Neural crest cell (in vitro differentiated cells): Measurements from ENCODE around the gene DEUP1. TPM values are rescaled to one million over a fixed set of nuclear protein-coding genes. Genes with fewer than 3 reads are reported as not detected.
"Not testable (repeated sequence)": the region's sequence is repeated elsewhere in the genome, so short reads cannot be mapped to it uniquely, and the experiment has no call there.

Experiments
- DNase-seq: peaks from one replicate; pipeline ENCODE4 v3.0.0; 2021; ENCODE audit warnings: low read depth, mixed read lengths, low spot score
- H3K27ac Mint-ChIP-seq: one replicate; pipeline ENCODE4 v1.8.0; 2021; ENCODE audit warnings: mild to moderate bottlenecking, mixed read lengths; ENCODE audit not compliant: unreplicated experiment
- H3K27me3 Mint-ChIP-seq: 2 replicates; pipeline ENCODE4 v1.8.0; 2021; ENCODE audit warnings: low read depth, mild to moderate bottlenecking, mixed read lengths
- H3K36me3 Mint-ChIP-seq: 2 replicates; pipeline ENCODE4 v1.8.0; 2021; ENCODE audit warnings: low read depth, mild to moderate bottlenecking, mixed read lengths
- H3K4me1 Mint-ChIP-seq: 2 replicates; pipeline ENCODE4 v1.8.0; 2021; ENCODE audit warnings: mixed read lengths
- H3K4me3 Mint-ChIP-seq: one replicate; pipeline ENCODE4 v1.8.0; 2021; ENCODE audit warnings: mild to moderate bottlenecking, mixed read lengths
- H3K9me3 Mint-ChIP-seq: 2 replicates; pipeline ENCODE4 v1.8.0; 2021; ENCODE audit warnings: mixed read lengths
- total RNA-seq: library from RNA; stranded (reverse); gene quantifications from 2 replicates; pipeline ENCODE4 v1.2.1, GENCODE V29; 2021
- TF ChIP-seq, protein P1 (sequence below): fragments of 200-600 bp; sonication (generic); conservative IDR thresholded peaks from 2 replicates; pipeline ENCODE4 v1.5.0; 2021; ENCODE audit warnings: antibody characterized with exemption, mild to moderate bottlenecking

The DEUP1 gene
- total RNA-seq, 1 donor from 2014 or later: 0.70 TPM

DNA sequence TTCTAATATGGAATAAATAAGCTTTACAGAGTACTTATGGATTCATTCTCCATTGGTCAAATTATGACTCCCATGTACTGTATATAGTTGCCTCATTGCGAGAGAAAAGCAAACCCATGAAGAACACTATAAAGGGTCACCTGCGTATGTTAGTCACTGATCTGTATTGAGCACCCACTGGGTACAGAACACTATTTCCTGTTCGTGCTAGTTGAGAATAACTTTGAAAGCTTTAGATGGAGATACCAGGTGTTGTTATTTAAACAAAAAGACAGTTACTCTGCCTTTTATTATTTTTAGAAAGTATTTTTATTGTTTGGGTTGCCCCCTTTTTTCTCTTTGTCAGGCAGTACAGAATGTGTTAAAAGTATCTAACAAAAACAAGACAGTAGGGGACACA, 79.9 kb downstream of the DEUP1 start:
- no peaks in the 10 kb centered on the region for H3K4me1 Mint-ChIP-seq
- H3K27ac Mint-ChIP-seq: no peak overlapping the region
- no peak overlapping the region for H3K4me3 Mint-ChIP-seq
- H3K27me3 Mint-ChIP-seq: no peaks in the 10 kb centered on the region
- TF ChIP-seq, protein P1, sequence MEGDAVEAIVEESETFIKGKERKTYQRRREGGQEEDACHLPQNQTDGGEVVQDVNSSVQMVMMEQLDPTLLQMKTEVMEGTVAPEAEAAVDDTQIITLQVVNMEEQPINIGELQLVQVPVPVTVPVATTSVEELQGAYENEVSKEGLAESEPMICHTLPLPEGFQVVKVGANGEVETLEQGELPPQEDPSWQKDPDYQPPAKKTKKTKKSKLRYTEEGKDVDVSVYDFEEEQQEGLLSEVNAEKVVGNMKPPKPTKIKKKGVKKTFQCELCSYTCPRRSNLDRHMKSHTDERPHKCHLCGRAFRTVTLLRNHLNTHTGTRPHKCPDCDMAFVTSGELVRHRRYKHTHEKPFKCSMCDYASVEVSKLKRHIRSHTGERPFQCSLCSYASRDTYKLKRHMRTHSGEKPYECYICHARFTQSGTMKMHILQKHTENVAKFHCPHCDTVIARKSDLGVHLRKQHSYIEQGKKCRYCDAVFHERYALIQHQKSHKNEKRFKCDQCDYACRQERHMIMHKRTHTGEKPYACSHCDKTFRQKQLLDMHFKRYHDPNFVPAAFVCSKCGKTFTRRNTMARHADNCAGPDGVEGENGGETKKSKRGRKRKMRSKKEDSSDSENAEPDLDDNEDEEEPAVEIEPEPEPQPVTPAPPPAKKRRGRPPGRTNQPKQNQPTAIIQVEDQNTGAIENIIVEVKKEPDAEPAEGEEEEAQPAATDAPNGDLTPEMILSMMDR: no peak
- DNase-seq: no peak
- H3K9me3 Mint-ChIP-seq: no peaks in the 10 kb centered on the region
- H3K36me3 Mint-ChIP-seq: no peaks in the 10 kb centered on the region

DNA sequence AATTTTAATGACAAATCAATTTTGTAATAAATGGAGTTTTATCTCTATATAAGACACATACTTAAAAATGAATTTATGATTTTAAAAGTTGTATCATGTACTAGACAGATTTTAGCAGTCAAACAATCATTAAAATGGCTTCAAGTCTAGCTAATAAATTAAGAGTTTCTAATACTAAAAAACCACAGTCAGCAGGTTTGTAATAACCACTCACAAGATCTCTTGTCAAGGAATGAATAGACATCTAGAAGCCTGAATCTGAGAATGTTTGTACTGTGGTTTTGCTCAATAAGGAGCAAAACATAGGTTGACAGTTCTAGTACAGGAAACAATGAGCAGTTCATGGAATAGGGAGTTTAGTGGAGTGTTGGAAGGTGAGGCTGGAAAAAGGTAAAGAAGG, 81.2 kb downstream of the DEUP1 start:
- Mint-ChIP-seq H3K27ac (no peak overlapping the region), H3K27me3 (no peaks in the 10 kb centered on the region), H3K36me3 (peaks cover 4% of the 10 kb centered on the region), H3K9me3 (peaks cover 2% of the 10 kb centered on the region), H3K4me1 (no peaks in the 10 kb centered on the region), H3K4me3 (no peak overlapping the region)
- no peak for DNase-seq
- TF ChIP-seq, protein P1: no peak

DNA sequence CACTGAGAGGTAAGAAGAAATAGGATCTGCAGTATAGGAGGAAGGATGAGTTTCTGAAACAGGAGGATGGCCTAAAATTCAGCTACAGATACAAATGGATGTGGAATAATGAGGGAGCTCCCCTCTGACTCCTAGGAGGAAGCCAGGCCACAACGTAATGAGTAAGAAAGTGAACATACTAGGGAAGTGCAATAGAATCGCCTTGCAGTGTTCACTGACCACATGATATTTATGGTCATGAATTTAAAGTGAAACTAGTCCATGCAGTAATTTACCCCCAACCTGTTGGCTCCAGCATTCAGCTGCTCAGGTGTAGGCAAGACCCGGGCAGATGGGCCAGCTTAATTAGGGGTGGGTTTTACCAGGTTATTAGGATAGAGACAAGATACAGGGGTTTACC, 101.7 kb downstream of the DEUP1 start:
- Mint-ChIP-seq H3K27me3 (no peaks in the 10 kb centered on the region), H3K4me1 (no peaks in the 10 kb centered on the region), H3K9me3 (peaks cover 3% of the 10 kb centered on the region), H3K27ac (no peak overlapping the region), H3K36me3 (no peaks in the 10 kb centered on the region), H3K4me3 (no peak overlapping the region)
- DNase-seq: no peak
- TF ChIP-seq, protein P1: no peak

DNA sequence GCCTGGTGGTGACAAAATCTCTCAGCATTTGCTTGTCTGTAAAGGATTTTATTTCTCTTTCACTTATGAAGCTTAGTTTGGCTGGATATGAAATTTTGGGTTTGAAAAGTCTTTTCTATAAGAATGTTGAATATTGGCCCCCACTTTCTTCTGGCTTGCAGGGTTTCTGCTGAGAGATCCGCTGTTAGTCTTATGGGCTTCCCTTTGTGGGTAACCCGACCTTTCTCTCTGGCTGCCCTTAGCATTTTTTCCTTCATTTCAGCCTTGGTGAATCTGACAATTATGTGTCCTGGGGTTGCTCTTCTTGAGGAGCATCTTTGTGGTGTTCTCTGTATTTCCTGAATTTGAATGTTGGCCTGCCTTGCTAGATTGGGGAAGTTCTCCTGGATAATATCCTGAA, 112.7 kb downstream of the DEUP1 start:
- Mint-ChIP-seq H3K36me3 (peaks cover 12% of the 10 kb centered on the region), H3K4me1 (peaks cover 23% of the 10 kb centered on the region)
- not testable (repeated sequence) for DNase-seq, H3K4me3 Mint-ChIP-seq, H3K9me3 Mint-ChIP-seq, H3K27me3 Mint-ChIP-seq, H3K27ac Mint-ChIP-seq

DNA sequence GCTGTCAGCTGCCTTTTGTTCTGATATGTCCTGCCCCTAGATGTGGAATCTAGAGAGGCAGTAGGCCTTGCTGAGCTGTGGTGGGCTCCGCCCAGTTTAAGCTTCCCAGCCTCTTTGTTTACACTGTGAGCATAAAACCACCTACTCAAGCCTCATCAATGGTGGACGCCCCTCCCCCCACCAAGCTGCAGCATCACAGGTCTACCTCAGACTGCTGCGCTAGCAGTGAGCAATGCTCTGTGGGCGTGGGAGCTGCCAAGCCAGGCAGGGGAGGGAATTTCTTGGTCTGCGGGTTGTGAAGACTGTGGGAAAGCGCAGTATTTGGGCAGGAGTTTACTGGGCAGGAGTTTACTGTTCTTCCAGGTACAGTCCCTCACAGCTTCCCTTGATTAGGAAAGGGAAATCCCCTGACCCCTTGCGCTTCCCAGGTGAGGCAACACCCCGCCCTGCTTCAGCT, 114.1 kb downstream of the DEUP1 start:
- peaks cover 7% of the 10 kb centered on the region for H3K9me3 Mint-ChIP-seq

DNA sequence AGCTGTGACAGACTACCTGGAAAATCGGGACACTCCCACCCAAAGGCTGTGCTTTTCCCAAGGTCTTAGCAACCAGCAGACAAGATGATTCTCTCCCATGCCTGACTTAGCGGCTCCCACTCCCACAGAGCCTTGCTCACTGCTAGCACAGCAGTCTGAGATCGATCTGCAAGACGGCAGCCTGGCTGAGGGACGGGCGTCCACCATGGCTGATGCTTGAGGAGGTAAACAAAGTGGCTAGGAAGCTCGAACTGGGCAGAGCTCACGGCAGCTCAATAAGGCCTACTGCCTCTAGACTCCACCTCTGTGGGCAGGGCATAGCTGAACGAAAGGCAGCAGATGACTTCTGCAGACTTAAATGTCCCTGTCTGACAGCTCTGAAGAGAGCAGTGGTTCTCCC, 127.7 kb downstream of the DEUP1 start:
- no peak for DNase-seq
- no peak overlapping the region for H3K27ac Mint-ChIP-seq
- no peak overlapping the region for H3K4me3 Mint-ChIP-seq
- peaks cover 2% of the 10 kb centered on the region for H3K27me3 Mint-ChIP-seq
- TF ChIP-seq, protein P1: no peak
- H3K36me3 Mint-ChIP-seq: peaks cover 5% of the 10 kb centered on the region
- no peaks in the 10 kb centered on the region for H3K4me1 Mint-ChIP-seq
- peaks cover 9% of the 10 kb centered on the region for H3K9me3 Mint-ChIP-seq

More for the DNA sequence above, 114.1 kb downstream of the DEUP1 start:
- peaks cover 12% of the 10 kb centered on the region for H3K36me3 Mint-ChIP-seq
- DNase-seq: peak; percentile 37
- H3K27me3 Mint-ChIP-seq: no peaks in the 10 kb centered on the region
- peaks cover 23% of the 10 kb centered on the region for H3K4me1 Mint-ChIP-seq
- TF ChIP-seq, protein P1: no peak
- H3K4me3 Mint-ChIP-seq: no peak overlapping the region
- H3K27ac Mint-ChIP-seq: peak overlapping the region; percentile 63

DNA sequence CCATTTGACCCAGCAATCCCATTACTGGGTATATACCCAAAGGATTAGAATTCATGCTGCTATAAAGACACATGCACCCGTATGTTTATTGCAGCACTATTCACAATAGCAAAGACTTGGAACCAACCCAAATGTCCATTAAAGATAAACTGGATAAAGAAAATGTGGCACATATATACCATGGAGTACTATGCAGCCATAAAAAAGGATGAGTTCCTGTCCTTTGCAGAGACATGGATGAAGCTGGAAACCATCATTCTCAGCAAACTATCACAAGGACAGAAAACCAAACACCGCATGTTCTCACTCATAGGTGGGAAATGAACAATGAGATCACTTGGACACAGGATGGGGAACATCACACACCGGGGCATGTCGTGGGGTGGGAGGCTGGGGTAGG, 133.1 kb downstream of the DEUP1 start:
- not testable (repeated sequence) for H3K4me1 Mint-ChIP-seq, H3K27ac Mint-ChIP-seq, H3K27me3 Mint-ChIP-seq, H3K9me3 Mint-ChIP-seq, DNase-seq, H3K4me3 Mint-ChIP-seq, H3K36me3 Mint-ChIP-seq
